ENCODE measurements around the gene NENF.

- TF ChIP-seq, protein P1, sequence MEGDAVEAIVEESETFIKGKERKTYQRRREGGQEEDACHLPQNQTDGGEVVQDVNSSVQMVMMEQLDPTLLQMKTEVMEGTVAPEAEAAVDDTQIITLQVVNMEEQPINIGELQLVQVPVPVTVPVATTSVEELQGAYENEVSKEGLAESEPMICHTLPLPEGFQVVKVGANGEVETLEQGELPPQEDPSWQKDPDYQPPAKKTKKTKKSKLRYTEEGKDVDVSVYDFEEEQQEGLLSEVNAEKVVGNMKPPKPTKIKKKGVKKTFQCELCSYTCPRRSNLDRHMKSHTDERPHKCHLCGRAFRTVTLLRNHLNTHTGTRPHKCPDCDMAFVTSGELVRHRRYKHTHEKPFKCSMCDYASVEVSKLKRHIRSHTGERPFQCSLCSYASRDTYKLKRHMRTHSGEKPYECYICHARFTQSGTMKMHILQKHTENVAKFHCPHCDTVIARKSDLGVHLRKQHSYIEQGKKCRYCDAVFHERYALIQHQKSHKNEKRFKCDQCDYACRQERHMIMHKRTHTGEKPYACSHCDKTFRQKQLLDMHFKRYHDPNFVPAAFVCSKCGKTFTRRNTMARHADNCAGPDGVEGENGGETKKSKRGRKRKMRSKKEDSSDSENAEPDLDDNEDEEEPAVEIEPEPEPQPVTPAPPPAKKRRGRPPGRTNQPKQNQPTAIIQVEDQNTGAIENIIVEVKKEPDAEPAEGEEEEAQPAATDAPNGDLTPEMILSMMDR (IDR thresholded peaks at IDR 0.05), result no peak
- TF ChIP-seq POLR2A (IDR thresholded peaks at IDR 0.05), result no peak
Measured at GRCh38 chr1:212487286-212487685, 54.6 kb downstream of the NENF start.
